ENCODE measurements around the gene NR4A2. TPM values are rescaled to one million over a fixed set of nuclear protein-coding genes. Genes with fewer than 3 reads are reported as not detected.

Gene NR4A2
- total and polyA plus RNA-seq, 2 donors (not counting 3 experiments of a cell fraction or from before 2014, with no cell fraction given), result 1.0 to 1.9 TPM

GRCh38 chr2:156320486-156321098, 11.9 kb downstream of the NR4A2 start:
- Histone ChIP-seq H3K4me1 (ENCODE audit: control insufficient read depth, extremely low read depth, insufficient read depth, low read length) (peaks cover 12% of the 10 kb centered on the region), H3K9me3 (replicated peaks; ENCODE audit: control insufficient read depth, insufficient read depth, low read length) (no peaks in the 10 kb centered on the region), H4K20me1 (replicated peaks; ENCODE audit: control insufficient read depth, extremely low read depth, insufficient read depth, low read length) (no peaks in the 10 kb centered on the region), H3K9ac (replicated peaks; ENCODE audit: extremely low read depth, insufficient read depth, low read length) (no peak overlapping the region), H3K79me2 (ENCODE audit: control insufficient read depth, insufficient read depth, low read length) (no peaks in the 10 kb centered on the region), H3K9me1 (replicated peaks; ENCODE audit: control insufficient read depth, extremely low read depth, insufficient read depth, low read length) (no peaks in the 10 kb centered on the region), H2AFZ (ENCODE audit: low read depth, low read length) (peak overlapping the region; percentile 53), H3K4me2 (ENCODE audit: insufficient read depth, low read length) (peak overlapping the region; percentile 79), H3K36me3 (ENCODE audit: control insufficient read depth in 2 of 2, extremely low read depth in 1 of 2, insufficient read depth in 2 of 2, low read length in 2 of 2) (no peaks in the 10 kb centered on the region), H3K4me3 (replicated peaks in 1 of 3; ENCODE audit: insufficient read depth in 1 of 3, low read depth in 1 of 3, low read length in 3 of 3) (peak overlapping the region in 2 of 3 experiments; percentile 21 to 36), H3K27ac (ENCODE audit: insufficient read depth, low read depth, low read length) (no peak overlapping the region), H3K27me3 (ENCODE audit: control insufficient read depth in 2 of 2, insufficient read depth in 2 of 2, low read length in 2 of 2) (peaks cover 40 to 61% of the 10 kb centered on the region in 2 experiments)
- intact Hi-C loops (cut with micrococcal nuclease), result no loop called here
- FAIRE-seq (no peak), DNase-seq (ENCODE audit: low read depth, low spot score) (no peak)
- BruUV-seq (replicated peaks), result no TSS peak
- CTCF ChIA-PET, result interaction anchor here (0.9 to 1.9 kb wide), 3 partner anchors 14 to 943 kb away, joined by 3 to 5 read pairs (median 4); no protein-coding TSS in a partner anchor
- dilution Hi-C loops (cut with MboI; ENCODE audit: extremely low pct_ligation_motif_present, low sequenced_read_pairs), result no loop called here
- TF ChIP-seq FOS (IDR thresholded peaks at IDR 0.05; ENCODE audit: borderline replicate concordance, insufficient read depth, low read length), result no peak
- TF ChIP-seq POLR2AphosphoS5 (IDR thresholded peaks at IDR 0.05; ENCODE audit: insufficient read depth, low read depth, low read length), result no peak
- TF ChIP-seq CTCF (IDR thresholded peaks at IDR 0.05; ENCODE audit: extremely low read depth in 1 of 2, insufficient read depth in 1 of 2, low read depth in 1 of 2, low read length in 2 of 2), result no peak
- no peak for TF ChIP-seq POLR2A (IDR thresholded peaks at IDR 0.05; ENCODE audit: low read depth, low read length)
- TF ChIP-seq GATA2 (IDR thresholded peaks at IDR 0.05; ENCODE audit: insufficient read depth, insufficient read length, low read depth, low read length), result no peak
- no peak for TF ChIP-seq MAX (IDR thresholded peaks at IDR 0.05; ENCODE audit: insufficient read depth, insufficient read length)
- TF ChIP-seq JUN (IDR thresholded peaks at IDR 0.05; ENCODE audit: borderline replicate concordance, insufficient read depth, insufficient read length, low read depth), result no peak
- no peak for TF ChIP-seq MYC (IDR thresholded peaks at IDR 0.05; ENCODE audit: low read depth, low read length)
- TF ChIP-seq EZH2 (IDR thresholded peaks at IDR 0.05; ENCODE audit: borderline replicate concordance, low read depth, low read length, severe bottlenecking), result no peak
- POLR2A ChIA-PET, result no interaction called here

Data from endothelial cell of umbilical vein (primary cell).